ENCODE data around the gene STIM1.

DNA sequence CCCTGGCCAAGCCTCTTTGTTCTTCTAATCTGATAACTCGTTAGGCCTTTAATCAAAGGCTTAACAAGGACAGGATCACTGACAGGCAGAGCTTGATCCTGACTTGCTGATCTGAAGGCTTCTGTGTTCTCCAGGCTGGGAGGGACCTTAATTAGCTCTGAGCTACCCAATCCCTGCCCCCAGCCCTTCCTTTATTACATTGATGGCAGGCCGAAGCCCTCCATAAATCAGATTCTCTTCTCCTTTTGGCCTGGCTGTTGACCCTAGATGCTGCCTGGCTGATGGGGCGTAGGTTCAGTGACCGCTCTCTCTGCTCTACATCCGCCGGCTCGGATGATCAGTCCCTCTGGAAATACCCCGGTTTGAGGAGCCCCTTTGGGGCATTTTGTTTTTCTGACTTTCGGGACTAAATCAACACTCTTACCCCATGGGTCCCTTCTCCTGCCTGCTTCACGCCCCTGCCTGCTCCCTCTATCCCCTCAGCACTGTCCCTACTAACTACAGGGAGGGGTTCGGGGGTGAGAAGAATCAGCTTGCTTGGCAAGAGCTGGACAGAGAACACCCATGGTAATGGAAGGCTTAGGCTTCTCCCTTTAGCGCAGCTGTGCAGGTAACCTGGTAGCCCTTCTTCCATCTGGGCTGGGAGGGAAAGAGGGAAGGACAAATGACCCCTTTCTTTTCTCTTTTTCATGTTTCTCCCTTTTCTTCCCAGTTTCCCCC is 229.1 kb downstream of the STIM1 start:
- TF ChIP-seq, protein P1, sequence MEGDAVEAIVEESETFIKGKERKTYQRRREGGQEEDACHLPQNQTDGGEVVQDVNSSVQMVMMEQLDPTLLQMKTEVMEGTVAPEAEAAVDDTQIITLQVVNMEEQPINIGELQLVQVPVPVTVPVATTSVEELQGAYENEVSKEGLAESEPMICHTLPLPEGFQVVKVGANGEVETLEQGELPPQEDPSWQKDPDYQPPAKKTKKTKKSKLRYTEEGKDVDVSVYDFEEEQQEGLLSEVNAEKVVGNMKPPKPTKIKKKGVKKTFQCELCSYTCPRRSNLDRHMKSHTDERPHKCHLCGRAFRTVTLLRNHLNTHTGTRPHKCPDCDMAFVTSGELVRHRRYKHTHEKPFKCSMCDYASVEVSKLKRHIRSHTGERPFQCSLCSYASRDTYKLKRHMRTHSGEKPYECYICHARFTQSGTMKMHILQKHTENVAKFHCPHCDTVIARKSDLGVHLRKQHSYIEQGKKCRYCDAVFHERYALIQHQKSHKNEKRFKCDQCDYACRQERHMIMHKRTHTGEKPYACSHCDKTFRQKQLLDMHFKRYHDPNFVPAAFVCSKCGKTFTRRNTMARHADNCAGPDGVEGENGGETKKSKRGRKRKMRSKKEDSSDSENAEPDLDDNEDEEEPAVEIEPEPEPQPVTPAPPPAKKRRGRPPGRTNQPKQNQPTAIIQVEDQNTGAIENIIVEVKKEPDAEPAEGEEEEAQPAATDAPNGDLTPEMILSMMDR (IDR thresholded peaks at IDR 0.05), result no peak
- TF ChIP-seq TCF7L2 (IDR thresholded peaks at IDR 0.05; ENCODE audit: low read depth, low read length) (no peak), SIN3A (IDR thresholded peaks at IDR 0.05; ENCODE audit: borderline replicate concordance, insufficient read depth, low read depth, low read length) (no peak), POLR2AphosphoS5 (IDR thresholded peaks at IDR 0.05; ENCODE audit: low read depth, low read length) (no peak)

Measured in Panc1 (cell line).